ENCODE measurements around the gene SEH1L. TPM values are rescaled to one million over a fixed set of nuclear protein-coding genes. Genes with fewer than 3 reads are reported as not detected.

Gene SEH1L
- total RNA-seq, 1 donor from 2014 or later = 53.1 TPM

GRCh38 chr18:13036622-13037320 is 89.0 kb downstream of the SEH1L start:
- no peak for DNase-seq (ENCODE audit: low spot score)

Other genes with a start within 250 kb of the SEH1L start
- 7.9 TPM for gene CEP76, start 245.3 kb upstream of the SEH1L start, total RNA-seq
- gene PSMG2, start 245.0 kb upstream of the SEH1L start, total RNA-seq = 70.8 TPM
- gene PTPN2, start 63.8 kb upstream of the SEH1L start, total RNA-seq = 47.8 TPM
- gene CEP192, start 43.4 kb downstream of the SEH1L start, total RNA-seq = 38.8 TPM